Measurements from ENCODE around the gene SLC4A9.

Gene SLC4A9

GRCh38 chr5:140362875-140363630, 3.1 kb downstream of the SLC4A9 start:
- DNase-seq (ENCODE audit: low read depth, low spot score) = no peak

DNA sequence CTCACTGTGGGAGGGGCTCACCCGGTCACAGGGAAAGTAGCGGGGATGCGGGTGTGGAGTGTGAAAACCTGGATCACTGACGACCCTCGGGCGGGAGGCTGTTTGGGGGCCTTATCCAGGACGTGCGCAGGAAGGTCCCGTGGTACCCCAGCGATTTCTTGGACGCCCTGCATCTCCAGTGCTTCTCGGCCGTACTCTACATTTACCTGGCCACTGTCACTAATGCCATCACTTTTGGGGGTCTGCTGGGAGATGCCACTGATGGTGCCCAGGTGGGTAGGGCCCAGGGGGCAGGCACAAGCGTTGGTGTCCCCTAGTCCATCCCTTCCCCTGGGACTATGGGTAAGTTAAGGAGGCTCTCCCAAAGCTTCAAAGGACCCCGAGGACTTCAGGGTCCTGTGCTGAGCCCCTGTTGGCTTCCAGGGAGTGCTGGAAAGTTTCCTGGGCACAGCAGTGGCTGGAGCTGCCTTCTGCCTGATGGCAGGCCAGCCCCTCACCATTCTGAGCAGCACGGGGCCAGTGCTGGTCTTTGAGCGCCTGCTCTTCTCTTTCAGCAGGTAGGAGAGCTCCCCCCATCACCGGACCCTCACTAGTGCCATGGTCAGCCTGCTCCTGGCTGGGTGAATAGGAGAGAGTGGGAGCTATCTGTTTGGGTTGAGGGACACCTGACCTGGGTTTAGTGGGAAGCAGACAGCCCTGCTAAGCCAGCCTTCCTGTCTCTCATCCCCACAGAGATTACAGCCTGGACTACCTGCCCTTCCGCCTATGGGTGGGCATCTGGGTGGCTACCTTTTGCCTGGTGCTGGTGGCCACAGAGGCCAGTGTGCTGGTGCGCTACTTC, 3.9 kb downstream of the SLC4A9 start:
- no peak for DNase-seq (ENCODE audit: low read depth, low spot score)

GRCh38 chr5:140364472-140364765, 4.4 kb downstream of the SLC4A9 start:
- DNase-seq (ENCODE audit: low read depth, low spot score) = no peak

- no peak for DNase-seq (ENCODE audit: low read depth, low spot score)
Observed at GRCh38 chr5:140365282-140365681, 5.3 kb downstream of the SLC4A9 start.

DNA sequence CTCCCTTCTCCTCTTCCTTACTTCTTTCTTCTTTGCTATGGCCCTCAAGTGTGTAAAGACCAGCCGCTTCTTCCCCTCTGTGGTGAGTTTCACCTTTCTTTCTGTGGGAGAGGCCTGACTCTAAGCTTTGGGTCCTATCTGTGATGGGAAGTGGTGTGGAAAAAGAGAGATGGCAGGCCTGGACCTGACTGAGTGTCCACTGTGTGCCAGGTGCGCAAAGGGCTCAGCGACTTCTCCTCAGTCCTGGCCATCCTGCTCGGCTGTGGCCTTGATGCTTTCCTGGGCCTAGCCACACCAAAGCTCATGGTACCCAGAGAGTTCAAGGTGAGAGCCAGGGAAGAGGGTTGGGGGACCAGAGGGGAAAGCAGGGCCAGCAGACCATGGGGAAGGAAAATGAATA, 5.9 kb downstream of the SLC4A9 start:
- DNase-seq (ENCODE audit: low read depth, low spot score) = no peak

DNA sequence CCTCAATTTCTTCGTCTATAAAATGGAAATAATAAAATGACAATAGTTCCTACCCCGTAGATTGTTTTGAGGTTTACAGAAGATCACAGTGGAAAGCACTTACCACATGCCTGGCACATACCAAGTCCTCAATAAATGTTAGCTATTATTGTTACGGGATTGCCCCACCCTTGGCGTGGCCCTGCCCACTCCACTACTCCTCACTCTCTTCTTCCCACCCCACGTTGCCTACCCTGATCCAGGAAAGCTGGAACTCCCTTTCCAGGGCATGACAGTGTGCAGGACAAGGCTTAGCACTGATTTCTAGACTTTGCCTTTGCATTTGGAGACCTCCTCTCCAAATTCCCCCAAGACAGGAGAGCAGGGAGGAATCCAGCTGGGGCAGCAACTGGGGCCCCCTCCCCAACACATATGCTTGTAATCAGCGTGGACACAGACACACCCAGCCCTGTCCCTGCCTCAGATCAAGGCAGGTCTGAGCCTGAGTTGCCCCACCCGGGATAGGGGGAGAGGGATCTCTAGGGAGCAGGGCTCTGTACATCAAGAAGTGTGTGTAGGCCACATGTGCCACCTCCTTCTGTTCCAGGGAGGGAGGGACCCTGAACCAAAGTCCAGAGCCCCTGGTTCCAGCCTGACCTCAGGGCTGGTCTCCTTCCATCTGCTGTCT, 6.7 kb downstream of the SLC4A9 start:
- DNase-seq (ENCODE audit: low read depth, low spot score) = no peak

- no peak for DNase-seq (ENCODE audit: low read depth, low spot score)
Observed at GRCh38 chr5:140367256-140368013, 7.4 kb downstream of the SLC4A9 start.

DNA sequence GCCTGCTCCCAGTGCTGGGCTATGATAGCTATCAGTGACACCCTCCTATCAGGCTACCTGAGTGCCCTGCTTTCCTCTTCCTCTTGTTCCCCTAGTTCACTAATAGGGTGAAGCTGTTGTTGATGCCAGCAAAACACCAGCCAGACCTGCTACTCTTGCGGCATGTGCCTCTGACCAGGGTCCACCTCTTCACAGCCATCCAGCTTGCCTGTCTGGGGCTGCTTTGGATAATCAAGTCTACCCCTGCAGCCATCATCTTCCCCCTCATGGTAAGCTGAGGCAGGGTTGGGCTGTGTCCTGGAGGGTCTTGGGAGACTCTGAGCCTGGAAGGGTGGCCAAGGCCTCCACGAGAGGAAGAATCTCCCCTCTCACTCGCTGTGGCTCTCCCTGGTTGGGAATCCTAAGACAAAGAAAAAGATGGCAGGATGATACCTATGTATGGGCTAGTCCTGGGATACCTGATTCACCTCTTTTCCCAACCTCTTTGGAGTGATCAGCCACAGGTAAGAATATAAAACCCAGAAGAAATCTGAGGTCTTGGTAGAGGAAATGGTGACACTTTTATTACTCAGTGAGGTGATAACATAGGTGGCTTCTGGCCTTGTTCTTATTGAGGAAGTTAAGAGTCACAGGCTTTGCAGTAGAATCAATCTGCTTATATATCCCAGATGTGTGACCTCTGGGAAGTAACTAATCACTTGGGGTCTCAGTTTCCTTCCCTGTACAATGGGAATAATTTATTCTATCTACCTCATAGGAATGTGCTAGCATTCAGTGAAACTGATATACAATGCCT, 11.6 kb downstream of the SLC4A9 start:
- no peak for DNase-seq (ENCODE audit: low read depth, low spot score)

- peak; percentile 37 for DNase-seq (ENCODE audit: low read depth, low spot score)
Observed at GRCh38 chr5:140372971-140373487, 13.0 kb downstream of the SLC4A9 start.

DNA sequence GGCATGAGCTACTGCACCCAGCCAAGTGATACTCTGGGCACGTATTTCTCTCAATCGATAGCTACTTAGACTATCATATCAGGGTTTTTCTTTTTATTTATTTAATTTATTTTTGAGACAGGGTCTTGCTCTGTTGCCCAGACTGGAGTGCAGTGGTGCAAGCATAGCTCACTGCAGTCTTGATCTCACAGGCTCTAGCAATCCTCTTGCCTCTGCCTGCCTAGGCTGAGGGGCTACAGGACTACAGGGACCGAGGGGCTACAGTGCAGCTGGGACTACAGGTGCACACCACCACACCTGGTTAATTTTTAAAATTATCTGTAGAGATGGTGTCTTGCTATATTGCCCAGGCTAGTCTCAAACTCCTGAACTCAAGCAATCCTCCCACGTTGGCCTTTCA, 21.4 kb downstream of the SLC4A9 start:
- no peak for DNase-seq (ENCODE audit: low read depth, low spot score)

GRCh38 chr5:140381972-140382371, 22.0 kb downstream of the SLC4A9 start:
- no peak for DNase-seq (ENCODE audit: low read depth, low spot score)

DNA sequence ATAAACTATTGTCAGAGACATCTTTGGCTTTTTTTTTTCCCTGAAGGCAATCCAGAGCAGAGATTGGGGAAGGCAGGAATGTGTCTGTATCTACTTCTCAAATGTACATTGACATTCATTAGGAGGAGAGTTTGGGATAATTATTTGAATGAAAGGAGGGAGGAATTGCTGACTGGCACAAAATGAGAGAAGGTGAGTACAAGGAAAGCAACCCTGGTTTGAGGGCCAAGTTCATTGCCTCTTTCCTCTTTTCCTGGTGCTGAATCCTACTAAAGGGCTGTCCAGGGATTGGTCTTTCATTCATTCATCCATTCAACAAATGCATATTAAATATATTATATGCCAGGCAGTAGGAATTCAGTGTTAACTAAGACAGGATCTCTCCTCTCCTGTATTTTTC, 22.9 kb downstream of the SLC4A9 start:
- no peak for DNase-seq (ENCODE audit: low read depth, low spot score)

GRCh38 chr5:140383300-140383699, 23.3 kb downstream of the SLC4A9 start:
- DNase-seq (ENCODE audit: low read depth, low spot score) = no peak

GRCh38 chr5:140388052-140388451, 28.1 kb downstream of the SLC4A9 start:
- no peak for DNase-seq (ENCODE audit: low read depth, low spot score)

DNA sequence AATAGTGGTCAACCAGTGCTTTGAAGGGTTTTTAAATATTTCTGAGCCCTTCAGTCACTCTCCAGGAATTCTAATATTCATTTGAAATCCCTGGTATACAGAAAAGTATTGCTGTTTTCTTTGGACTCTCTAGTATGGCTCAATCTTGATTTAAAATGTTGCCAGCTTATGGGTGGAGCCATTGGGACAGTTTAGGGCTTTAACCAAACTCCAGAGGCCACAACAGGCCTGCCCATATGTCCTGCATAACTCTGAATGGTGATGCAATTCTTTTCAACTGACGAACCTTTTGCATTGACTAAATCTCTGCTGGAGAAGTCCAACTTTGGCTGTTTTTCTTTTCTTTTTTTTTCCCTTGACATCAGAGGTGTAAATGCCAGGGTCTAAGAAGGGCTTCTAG, 31.3 kb downstream of the SLC4A9 start:
- DNase-seq (ENCODE audit: low read depth, low spot score) = no peak

- no peak for DNase-seq (ENCODE audit: low read depth, low spot score)
Observed at GRCh38 chr5:140391732-140392131, 31.7 kb downstream of the SLC4A9 start.

- no peak for DNase-seq (ENCODE audit: low read depth, low spot score)
Observed at GRCh38 chr5:140393738-140394137, 33.7 kb downstream of the SLC4A9 start.

DNA sequence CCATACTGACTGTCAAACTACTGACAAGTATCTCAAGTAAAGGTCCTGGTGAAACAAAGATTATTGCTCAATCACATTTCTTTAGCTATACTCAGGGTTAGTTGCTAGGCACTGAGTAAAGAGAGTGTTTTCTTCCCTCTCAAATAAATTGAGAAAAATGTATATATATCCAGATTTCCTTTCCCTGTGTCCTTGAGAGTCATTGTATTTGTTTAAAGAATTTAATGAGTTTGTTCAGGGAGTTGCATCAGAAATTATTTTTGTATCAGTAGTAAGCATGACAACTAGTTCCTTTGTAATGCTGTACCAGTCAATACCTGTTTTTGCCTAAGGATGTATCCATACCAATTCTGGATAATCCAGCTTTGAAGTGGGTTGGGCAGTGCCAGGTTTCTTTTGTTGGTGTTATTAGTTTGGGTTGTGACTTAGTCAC, 38.4 kb downstream of the SLC4A9 start:
- no peak for DNase-seq (ENCODE audit: low read depth, low spot score)

DNA sequence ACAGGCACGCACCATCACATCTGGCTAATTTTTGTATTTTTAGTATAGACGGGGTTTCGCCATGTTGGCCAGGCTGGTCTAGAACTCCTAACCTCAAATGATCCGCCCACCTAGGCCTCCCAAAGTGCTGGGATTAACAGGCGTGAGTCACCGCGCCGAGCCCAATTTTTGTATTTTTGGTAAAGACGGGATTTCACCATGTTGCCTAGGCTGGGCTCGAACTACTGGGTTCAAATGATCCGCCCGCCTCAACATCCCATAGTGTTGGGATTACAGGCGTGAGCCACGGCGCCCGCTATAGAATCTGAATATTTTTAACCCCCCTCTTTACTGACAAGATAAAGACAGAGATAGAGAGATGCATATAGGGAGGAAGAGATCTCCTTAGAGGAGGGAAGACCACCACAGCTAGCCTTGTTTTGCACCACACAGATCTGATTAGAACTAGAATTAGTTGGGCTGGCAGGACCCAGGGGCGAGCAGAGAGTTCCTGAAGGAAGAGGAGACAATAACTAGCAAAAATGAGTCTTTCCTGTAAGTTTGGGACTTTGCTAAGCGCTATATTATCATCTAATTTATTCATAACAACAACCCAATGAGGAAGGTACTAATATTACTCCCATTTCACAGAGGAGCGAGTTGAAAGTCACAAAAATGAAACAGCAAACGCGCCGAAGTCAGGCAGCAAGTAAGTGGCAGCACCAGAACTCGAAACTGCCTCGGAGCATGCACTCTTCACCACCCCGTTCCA, 40.2 kb downstream of the SLC4A9 start:
- DNase-seq (ENCODE audit: low read depth, low spot score) = no peak

DNA sequence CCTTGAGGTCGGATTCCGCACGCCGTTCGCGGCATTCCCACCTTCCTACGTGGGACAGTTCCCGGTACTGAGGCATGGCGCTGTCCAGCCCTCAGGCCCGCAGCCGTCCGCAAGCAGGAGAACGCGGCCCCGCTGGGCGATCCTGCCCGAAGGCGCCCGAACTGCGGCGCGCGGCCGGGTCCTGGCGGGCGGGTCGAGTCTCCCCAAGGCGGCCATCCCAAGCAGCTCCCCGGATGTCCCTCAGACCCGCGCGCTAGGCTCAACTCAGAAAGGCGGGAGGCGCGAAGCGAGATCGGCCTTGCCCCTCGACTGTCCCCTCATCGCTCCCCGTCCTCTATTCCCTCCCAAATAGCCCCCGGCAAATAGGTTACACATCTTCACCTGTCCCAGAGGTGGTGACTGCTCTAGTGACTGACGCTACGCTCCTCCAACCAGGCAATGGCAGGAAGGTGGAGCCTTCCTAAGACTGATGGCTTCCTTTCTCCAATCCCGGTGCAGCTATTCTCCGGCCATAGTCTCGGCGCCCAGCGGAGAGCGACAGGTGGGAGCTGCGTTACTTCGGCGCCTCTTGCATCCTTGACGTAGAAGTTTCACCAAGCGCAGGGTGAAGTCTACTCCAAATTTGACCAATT, 40.9 kb downstream of the SLC4A9 start:
- DNase-seq (ENCODE audit: low read depth, low spot score) = peak; percentile 94

Measured in smooth muscle cell of the brain vasculature (primary cell).